Memory B cell (primary cell): ENCODE measurements around the gene CD9.
"Not testable (repeated sequence)": the region's sequence is repeated elsewhere in the genome, so short reads cannot be mapped to it uniquely, and the experiment has no call there.

ENCODE experiments used
- ATAC-seq: fragments of 150-1000 bp; cut with Tn5 transposase; 2 replicates; pipeline ENCODE4 v1.10.0; 2021; ENCODE audit warnings: low read depth, mild to moderate bottlenecking, moderate library complexity
- DNase-seq, 2 donors: peaks; one replicate each; pipeline ENCODE4 v3.0.0; 2022; ENCODE audit warnings: low spot score in 2 of 2
- H3K27ac Mint-ChIP-seq: one replicate; pipeline ENCODE4 v1.8.0; 2022; ENCODE audit warnings: mild to moderate bottlenecking, moderate library complexity, mixed read lengths
- H3K27me3 Mint-ChIP-seq: one replicate; pipeline ENCODE4 v1.8.0; 2022; ENCODE audit warnings: mixed read lengths
- H3K36me3 Mint-ChIP-seq: one replicate; pipeline ENCODE4 v1.8.0; 2022; ENCODE audit warnings: mild to moderate bottlenecking, mixed read lengths
- H3K4me1 Mint-ChIP-seq: one replicate; pipeline ENCODE4 v1.8.0; 2022; ENCODE audit warnings: mixed read lengths
- H3K4me3 Mint-ChIP-seq: one replicate; pipeline ENCODE4 v1.8.0; 2022; ENCODE audit warnings: mild to moderate bottlenecking, moderate library complexity, mixed read lengths
- H3K9me3 Mint-ChIP-seq: one replicate; pipeline ENCODE4 v1.8.0; 2022; ENCODE audit warnings: mixed read lengths

Gene CD9

GRCh38 chr12:6185961-6186827, 14.0 kb upstream of the CD9 start:
- peaks cover 18% of the 10 kb centered on the region for H3K27me3 Mint-ChIP-seq
- peaks cover 2% of the 10 kb centered on the region for H3K4me1 Mint-ChIP-seq
- H3K36me3 Mint-ChIP-seq, result no peaks in the 10 kb centered on the region
- no peak for ATAC-seq
- H3K27ac Mint-ChIP-seq, result no peak overlapping the region
- DNase-seq, result no peak
- H3K4me3 Mint-ChIP-seq, result no peak overlapping the region
- H3K9me3 Mint-ChIP-seq, result no peaks in the 10 kb centered on the region

DNA sequence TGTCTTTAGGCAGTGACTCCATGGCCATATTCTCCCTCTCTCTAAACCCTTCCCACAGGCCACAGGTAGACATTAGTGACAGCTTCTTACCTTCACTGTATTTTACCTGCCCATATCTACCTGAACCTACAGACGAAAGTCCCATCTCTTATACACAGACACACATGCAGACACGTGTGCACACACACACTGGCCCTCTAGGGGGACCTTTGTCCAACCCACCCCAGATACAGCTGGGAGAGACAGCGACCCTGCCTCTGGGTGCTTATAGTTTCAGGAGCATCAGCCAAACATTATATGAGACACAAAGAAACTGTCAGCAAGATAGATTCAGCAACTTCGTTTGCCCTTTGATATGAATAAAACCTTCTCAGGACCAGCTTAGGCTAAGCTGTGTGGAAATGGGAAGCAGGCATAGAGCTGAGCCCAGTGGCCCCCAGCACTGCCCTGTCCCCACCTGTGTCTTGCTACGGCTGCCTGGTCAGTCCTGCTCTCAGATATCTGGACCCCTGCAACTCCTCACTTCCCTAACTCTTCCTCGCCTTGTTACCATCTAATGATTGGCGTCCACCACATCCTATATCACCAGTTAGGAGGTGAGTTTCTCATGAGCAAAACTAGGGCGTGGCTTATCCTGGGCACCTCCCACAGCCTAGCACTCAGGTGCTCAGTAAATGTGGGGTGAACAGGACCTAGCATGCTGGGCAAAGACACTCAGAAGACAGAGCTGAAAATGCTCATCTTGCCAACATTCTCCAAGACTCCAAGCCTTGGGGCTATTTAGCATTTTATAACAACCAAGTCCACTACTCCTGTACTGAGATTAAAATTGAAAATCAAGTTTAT, 12.0 kb upstream of the CD9 start:
- Mint-ChIP-seq H3K36me3 (no peaks in the 10 kb centered on the region), H3K9me3 (no peaks in the 10 kb centered on the region), H3K4me1 (peaks cover 8% of the 10 kb centered on the region), H3K27ac (no peak overlapping the region), H3K27me3 (peaks cover 23% of the 10 kb centered on the region), H3K4me3 (no peak overlapping the region)
- no peak for DNase-seq
- no peak for ATAC-seq

GRCh38 chr12:6189028-6189427, 11.2 kb upstream of the CD9 start:
- no peaks in the 10 kb centered on the region for H3K9me3 Mint-ChIP-seq
- no peak for DNase-seq
- H3K27me3 Mint-ChIP-seq, result peaks cover 28% of the 10 kb centered on the region
- H3K27ac Mint-ChIP-seq, result no peak overlapping the region
- H3K4me1 Mint-ChIP-seq, result peaks cover 14% of the 10 kb centered on the region
- no peaks in the 10 kb centered on the region for H3K36me3 Mint-ChIP-seq
- H3K4me3 Mint-ChIP-seq, result no peak overlapping the region
- peak; percentile 71 for ATAC-seq

GRCh38 chr12:6189952-6190598, 10.1 kb upstream of the CD9 start:
- H3K9me3 Mint-ChIP-seq, H3K36me3 Mint-ChIP-seq, DNase-seq, H3K27ac Mint-ChIP-seq, H3K4me3 Mint-ChIP-seq, ATAC-seq: not testable (repeated sequence)
- Mint-ChIP-seq H3K27me3 (peaks cover 28% of the 10 kb centered on the region), H3K4me1 (peaks cover 15% of the 10 kb centered on the region)

- not testable (repeated sequence) for H3K27ac Mint-ChIP-seq, H3K4me3 Mint-ChIP-seq, ATAC-seq, DNase-seq, H3K9me3 Mint-ChIP-seq, H3K36me3 Mint-ChIP-seq
- Mint-ChIP-seq H3K4me1 (peaks cover 22% of the 10 kb centered on the region), H3K27me3 (peaks cover 28% of the 10 kb centered on the region)
Observed at GRCh38 chr12:6190767-6191530, 9.3 kb upstream of the CD9 start.

DNA sequence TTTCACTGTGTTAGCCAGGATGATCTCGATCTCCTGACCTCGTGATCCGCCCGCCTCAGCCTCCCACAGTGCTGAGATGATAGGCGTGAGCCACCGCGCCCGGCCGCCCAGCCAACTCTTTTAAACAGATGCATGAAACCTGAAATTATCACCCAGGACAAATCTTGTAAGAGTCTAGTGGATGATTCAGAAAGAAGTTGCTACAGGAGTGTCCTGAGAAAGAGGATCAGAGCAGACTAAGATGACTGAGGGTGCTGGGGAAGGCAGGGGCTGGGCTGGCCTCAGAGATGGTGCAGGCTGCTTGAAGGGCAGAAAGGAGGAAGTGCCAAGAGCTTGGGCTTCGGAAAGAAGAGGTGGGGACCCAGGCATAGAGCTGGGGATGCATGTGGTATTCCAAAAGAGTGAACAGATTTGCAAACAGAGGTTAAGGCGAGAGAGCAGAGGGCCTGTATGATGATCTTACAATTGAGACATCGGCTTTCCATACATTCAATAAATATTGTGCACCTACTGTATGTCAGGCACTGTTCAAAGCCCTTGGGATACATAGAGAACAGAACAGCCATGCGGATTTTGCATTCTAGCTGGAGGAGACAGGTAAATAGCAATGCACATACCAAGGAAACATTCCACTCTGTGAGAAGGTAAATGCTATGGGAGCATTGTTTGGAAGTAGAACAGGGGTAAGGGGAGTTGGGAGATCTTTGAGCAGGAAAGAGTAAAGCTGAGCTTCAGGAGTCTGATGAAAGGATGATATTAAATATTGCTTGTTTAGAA, 7.4 kb upstream of the CD9 start:
- Mint-ChIP-seq H3K27ac (no peak overlapping the region), H3K4me3 (no peak overlapping the region), H3K27me3 (peaks cover 20% of the 10 kb centered on the region), H3K36me3 (no peaks in the 10 kb centered on the region), H3K9me3 (no peaks in the 10 kb centered on the region), H3K4me1 (peaks cover 27% of the 10 kb centered on the region)
- ATAC-seq (no peak), DNase-seq (no peak)

GRCh38 chr12:6193853-6194815, 6.1 kb upstream of the CD9 start:
- Mint-ChIP-seq H3K27ac (no peak overlapping the region), H3K4me1 (peaks cover 30% of the 10 kb centered on the region), H3K9me3 (no peaks in the 10 kb centered on the region), H3K4me3 (no peak overlapping the region), H3K27me3 (peaks cover 23% of the 10 kb centered on the region), H3K36me3 (no peaks in the 10 kb centered on the region)
- ATAC-seq, result peak; percentile 78
- peak in 1 of 2 donors; percentile 38 for DNase-seq

- Mint-ChIP-seq H3K9me3 (no peaks in the 10 kb centered on the region), H3K27ac (no peak overlapping the region), H3K4me3 (no peak overlapping the region), H3K4me1 (peaks cover 30% of the 10 kb centered on the region), H3K36me3 (no peaks in the 10 kb centered on the region), H3K27me3 (peaks cover 19% of the 10 kb centered on the region)
- ATAC-seq, result peak; percentile 59
- peak; percentile 80 for DNase-seq
Observed at GRCh38 chr12:6195665-6196535, 4.3 kb upstream of the CD9 start.

DNA sequence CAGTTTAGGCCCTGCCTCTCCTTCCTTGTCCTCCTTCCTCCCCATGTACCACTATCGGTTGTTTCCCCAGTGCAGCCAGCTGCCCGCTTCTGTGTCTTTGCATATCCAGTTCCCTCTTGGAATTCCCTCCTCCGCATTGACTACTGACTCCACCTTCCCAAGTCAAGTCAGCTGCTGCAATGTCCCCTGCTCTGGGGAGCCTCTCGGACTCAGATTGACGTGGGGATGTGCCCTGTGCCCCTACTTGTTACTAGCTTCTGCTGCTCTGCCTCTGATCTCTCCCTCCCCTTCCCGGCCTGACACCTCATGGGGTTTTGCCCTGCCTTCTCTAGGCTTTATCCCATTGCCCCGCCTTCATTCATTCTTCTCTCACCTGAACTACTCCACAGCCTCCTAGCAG, 2.1 kb upstream of the CD9 start:
- Mint-ChIP-seq H3K27me3 (peaks cover 20% of the 10 kb centered on the region), H3K27ac (no peak overlapping the region), H3K9me3 (no peaks in the 10 kb centered on the region), H3K4me3 (no peak overlapping the region), H3K4me1 (peaks cover 34% of the 10 kb centered on the region), H3K36me3 (peaks cover 5% of the 10 kb centered on the region)
- ATAC-seq, result no peak
- no peak for DNase-seq

GRCh38 chr12:6198556-6198955, 1.6 kb upstream of the CD9 start:
- H3K4me3 Mint-ChIP-seq, result no peak overlapping the region

GRCh38 chr12:6198985-6199530, 1.1 kb upstream of the CD9 start:
- Mint-ChIP-seq H3K9me3 (no peaks in the 10 kb centered on the region), H3K27ac (no peak overlapping the region), H3K4me3 (peak overlapping the region; percentile 80), H3K4me1 (peaks cover 28% of the 10 kb centered on the region), H3K27me3 (peaks cover 14% of the 10 kb centered on the region), H3K36me3 (peaks cover 5% of the 10 kb centered on the region)
- ATAC-seq (no peak), DNase-seq (no peak)

More at GRCh38 chr12:6198556-6198955, 1.6 kb upstream of the CD9 start:
- Mint-ChIP-seq H3K9me3 (no peaks in the 10 kb centered on the region), H3K27me3 (peaks cover 18% of the 10 kb centered on the region), H3K27ac (no peak overlapping the region), H3K4me1 (peaks cover 33% of the 10 kb centered on the region), H3K36me3 (peaks cover 5% of the 10 kb centered on the region)
- no peak for DNase-seq
- no peak for ATAC-seq
